Subcutaneous abdominal adipose tissue (tissue), 5 donors: Measurements from ENCODE around the gene KCNQ4.

Experiments used
- H3K27ac ChIP-seq: one replicate; pipeline ENCODE4 v1.7.0; 2013; ENCODE audit warnings: low read depth, mild to moderate bottlenecking, inconsistent platforms, low read length, moderate library complexity
- H3K27me3 ChIP-seq, 5 donors: one replicate each; pipeline ENCODE4 v1.7.0; 2013; ENCODE audit warnings: low read length in 5 of 5, inconsistent platforms in 1 of 5; ENCODE audit not compliant: control insufficient read depth in 5 of 5, insufficient read depth in 4 of 5
- H3K36me3 ChIP-seq, 5 donors: one replicate each; pipeline ENCODE4 v1.7.0; 2013; ENCODE audit warnings: low read length in 5 of 5; ENCODE audit not compliant: control insufficient read depth in 5 of 5, insufficient read depth in 5 of 5
- H3K4me1 ChIP-seq, 5 donors: one replicate each; pipeline ENCODE4 v1.7.0; 2013; ENCODE audit warnings: low read length in 5 of 5, mild to moderate bottlenecking in 3 of 5, moderate library complexity in 1 of 5; ENCODE audit not compliant: control insufficient read depth in 5 of 5, insufficient read depth in 5 of 5
- H3K4me3 ChIP-seq, 5 donors: one replicate each; pipeline ENCODE4 v1.7.0; 2013; ENCODE audit warnings: low read length in 5 of 5, low read depth in 1 of 5
- H3K9ac ChIP-seq, 5 donors: one replicate each; pipeline ENCODE4 v1.7.0; 2013; ENCODE audit warnings: low read length in 5 of 5, mild to moderate bottlenecking in 4 of 5, moderate library complexity in 3 of 5
- H3K9me3 ChIP-seq, 5 donors: one replicate each; pipeline ENCODE4 v1.7.0; 2013; ENCODE audit warnings: low read length in 5 of 5; ENCODE audit not compliant: control insufficient read depth in 5 of 5
- donor health status: healthy.
- donor health status: healthy.
- donor health status: healthy.
- donor health status: healthy.
- donor health status: healthy.

Gene KCNQ4

GRCh38 chr1:40783001-40783905, at the start of gene KCNQ4:
Gene KCNQ4 (plus strand): TSS chr1:40783787. CDS start chr1:40784094, 307 bp downstream.
- H3K27ac ChIP-seq, result no peak within 1 kb of the TSS
- H3K4me3 ChIP-seq, result peak within 1 kb of the TSS; percentile 37 to 65 (median 60)
- peaks cover 0 to 15% (median 2%) of the 10 kb centered on the region in 5 donors for H3K27me3 ChIP-seq
- H3K36me3 ChIP-seq, result peaks cover 0 to 4% (median 0%) of the 10 kb centered on the region in 5 donors
- peaks cover 2 to 41% (median 31%) of the 10 kb centered on the region in 5 donors for H3K4me1 ChIP-seq
- no peaks in the 10 kb centered on the region for H3K9me3 ChIP-seq
- H3K9ac ChIP-seq, result peak within 1 kb of the TSS in 3 of 5 donors; percentile 23 to 57 (median 27)

GRCh38 chr1:40734882-40735628, 48.5 kb upstream of the KCNQ4 start:
- H3K9ac ChIP-seq, result no peak overlapping the region
- H3K4me3 ChIP-seq, result no peak overlapping the region
- peaks cover 0 to 20% (median 14%) of the 10 kb centered on the region in 5 donors for H3K4me1 ChIP-seq
- H3K27me3 ChIP-seq, result no peaks in the 10 kb centered on the region
- H3K36me3 ChIP-seq, result peaks cover 12 to 15% (median 12%) of the 10 kb centered on the region in 5 donors
- no peaks in the 10 kb centered on the region for H3K9me3 ChIP-seq
- H3K27ac ChIP-seq, result no peak overlapping the region

- Histone ChIP-seq H3K9me3 (no peaks in the 10 kb centered on the region), H3K4me3 (no peak overlapping the region), H3K27ac (no peak overlapping the region), H3K36me3 (peaks cover 13 to 21% (median 17%) of the 10 kb centered on the region in 5 donors), H3K9ac (no peak overlapping the region), H3K4me1 (peaks cover 0 to 23% (median 14%) of the 10 kb centered on the region in 5 donors), H3K27me3 (no peaks in the 10 kb centered on the region)
Observed at GRCh38 chr1:40736085-40736531, 47.5 kb upstream of the KCNQ4 start.

GRCh38 chr1:40738831-40739230, 44.8 kb upstream of the KCNQ4 start:
- peaks cover 0 to 11% (median 7%) of the 10 kb centered on the region in 5 donors for H3K4me1 ChIP-seq
- no peaks in the 10 kb centered on the region for H3K27me3 ChIP-seq
- H3K9ac ChIP-seq, result no peak overlapping the region
- H3K4me3 ChIP-seq, result no peak overlapping the region
- no peaks in the 10 kb centered on the region for H3K9me3 ChIP-seq
- no peak overlapping the region for H3K27ac ChIP-seq
- peaks cover 21 to 35% (median 27%) of the 10 kb centered on the region in 5 donors for H3K36me3 ChIP-seq

GRCh38 chr1:40739455-40740008, 44.1 kb upstream of the KCNQ4 start:
- H3K27me3 ChIP-seq, result no peaks in the 10 kb centered on the region
- H3K9ac ChIP-seq, result no peak overlapping the region
- no peaks in the 10 kb centered on the region for H3K9me3 ChIP-seq
- H3K27ac ChIP-seq, result no peak overlapping the region
- H3K4me3 ChIP-seq, result no peak overlapping the region
- H3K36me3 ChIP-seq, result peaks cover 24 to 38% (median 27%) of the 10 kb centered on the region in 5 donors
- peaks cover 0 to 11% (median 7%) of the 10 kb centered on the region in 5 donors for H3K4me1 ChIP-seq

- H3K27ac ChIP-seq, result no peak overlapping the region
- peak overlapping the region in 2 of 5 donors; percentile 8 to 25 for H3K9ac ChIP-seq
- no peaks in the 10 kb centered on the region for H3K27me3 ChIP-seq
- no peaks in the 10 kb centered on the region for H3K9me3 ChIP-seq
- H3K4me3 ChIP-seq, result no peak overlapping the region
- peaks cover 0 to 14% (median 7%) of the 10 kb centered on the region in 5 donors for H3K4me1 ChIP-seq
- H3K36me3 ChIP-seq, result peaks cover 24 to 38% (median 27%) of the 10 kb centered on the region in 5 donors
Observed at GRCh38 chr1:40740039-40740996, 43.3 kb upstream of the KCNQ4 start.

- H3K27ac ChIP-seq, result no peak overlapping the region
Observed at GRCh38 chr1:40740997-40741736, 42.4 kb upstream of the KCNQ4 start.

GRCh38 chr1:40742363-40743061, 41.1 kb upstream of the KCNQ4 start:
- Histone ChIP-seq H3K4me3 (no peak overlapping the region), H3K9me3 (no peaks in the 10 kb centered on the region), H3K27me3 (no peaks in the 10 kb centered on the region), H3K9ac (no peak overlapping the region), H3K4me1 (peaks cover 0 to 13% (median 0%) of the 10 kb centered on the region in 5 donors), H3K36me3 (peaks cover 24 to 42% (median 35%) of the 10 kb centered on the region in 5 donors), H3K27ac (no peak overlapping the region)

More at GRCh38 chr1:40740997-40741736, 42.4 kb upstream of the KCNQ4 start:
- Histone ChIP-seq H3K4me1 (peaks cover 0 to 16% (median 2%) of the 10 kb centered on the region in 5 donors), H3K4me3 (no peak overlapping the region), H3K36me3 (peaks cover 24 to 38% (median 27%) of the 10 kb centered on the region in 5 donors), H3K9ac (peak overlapping the region in 1 of 5 donors; percentile 25), H3K27me3 (no peaks in the 10 kb centered on the region), H3K9me3 (no peaks in the 10 kb centered on the region)
